Pancreas (tissue), 10 donors: ENCODE data around the gene PPIP5K2. TPM values are rescaled to one million over a fixed set of nuclear protein-coding genes. Genes with fewer than 3 reads are reported as not detected.

Source experiments
- ATAC-seq, 4 donors: fragments of 200-7000 bp; cut with Tn5 transposase; one replicate each; pipeline versions ENCODE4 v1.8.0 to v1.9.1; 2020; ENCODE audit warnings: mild to moderate bottlenecking in 4 of 4, moderate library complexity in 4 of 4
- DNase-seq, 6 donors: peaks; one replicate each; pipeline ENCODE4 v3.0.0-alpha.2; 2020
- FAIRE-seq: peaks from 2 replicates; lab custom pipeline; 2012; peaks lifted over from hg19 to GRCh38; lab: Jason Lieb, UNC
- H3K27ac ChIP-seq, 4 donors: fragments of 200-600 bp; sonication (generic); 1 replicate in 3 of 4; 2 replicates in 1 of 4; pipeline versions ENCODE4 v1.5.0 to v1.8.0; 2020
- H3K27me3 ChIP-seq, 4 donors: fragments of 200-600 bp; one replicate each; pipeline ENCODE4 v1.8.0; 2021
- H3K36me3 ChIP-seq, 3 donors: fragments of 200-600 bp; sonication (generic) in 1 of 3; one replicate each; pipeline versions ENCODE4 v1.5.0 to v1.8.0; 2020 to 2021
- H3K4me1 ChIP-seq, 3 donors: fragments of 200-600 bp; one replicate each; pipeline ENCODE4 v1.8.0; 2021
- H3K4me3 ChIP-seq, 4 donors: fragments of 200-600 bp; sonication (generic) in 2 of 4; one replicate each; pipeline versions ENCODE4 v1.5.0 to v1.8.0; 2020 to 2021
- H3K9me3 ChIP-seq, 4 donors: fragments of 200-600 bp; one replicate each; pipeline ENCODE4 v1.8.0; 2021
- WGBS, 2 donors: extraction: QIAGEN DNeasy Blood & Tissue Kit; methylation state at CpG; one replicate each; pipeline ENCODE4 v1.1.7; 2013; 5-methylcytosine and 5-hydroxymethylcytosine counted together
- intact Hi-C, 3 donors: fragments of 100-400 bp; cut with DNase I; formaldehyde crosslinking; loops; one replicate each; pipeline versions ENCODE4 v1.11.1 to v1.14.2; 2022
- polyA plus RNA-seq, 2 donors: library from polyadenylated mRNA; stranded (reverse); fragments of 200-250 nt; gene quantifications; one replicate each; pipeline ENCODE4 v1.2.3, GENCODE V29; 2013
- total RNA-seq, 6 donors: library from RNA; stranded (reverse); fragmentation: NEBNext Ultra II Directional in 4 of 6; extraction: Animal tissue kit (Norgen Biotek cat#: 25700) in 4 of 6; gene quantifications; one replicate each; pipeline versions ENCODE4 v1.2.1 to v1.2.4, GENCODE V29; 2021 to 2023
- TF ChIP-seq, protein P1 (sequence below), 4 donors: fragments of 200-600 bp; sonication (generic) in 3 of 4; IDR thresholded peaks; one replicate each; pipeline versions ENCODE4 v1.5.0 to v1.8.0; 2021; ENCODE audit warnings: antibody characterized with exemption in 4 of 4
- donor health status: healthy with polysubstance abuse.
- donor health status: DM: no; HTN: no; CAD: no; lungs with moderate emphysema.
- donor health status: DM: no; HTN: no; CAD: no.
- donor health status: control.
- donor health status: control.
- donor health status: Bipolar disorder and iron deficiency.
- donor health status: DM: yes; HTN: yes; CAD: no.
- donor health status: DM: no; HTN: no; CAD: no.
- donor health status: DM: no; HTN: no; CAD: no.
- donor health status: DM: yes; HTN: yes; CAD: no.

The PPIP5K2 gene
- total and polyA plus RNA-seq, 8 donors = 13.5 to 35.2 (median 22.4) TPM

- Histone ChIP-seq H3K36me3 (no peaks in the 10 kb centered on the region), H3K9me3 (no peaks in the 10 kb centered on the region), H3K27me3 (no peaks in the 10 kb centered on the region), H3K4me3 (no peak overlapping the region), H3K27ac (no peak overlapping the region), H3K4me1 (peaks cover 0 to 13% (median 7%) of the 10 kb centered on the region in 3 donors)
- WGBS, 2 donors = 57 to 60% methylated on average over 2 of the region's 2 CpGs
- intact Hi-C loops = no loop called here
- DNase-seq (no peak), FAIRE-seq (no peak), ATAC-seq (no peak)
- TF ChIP-seq, protein P1, sequence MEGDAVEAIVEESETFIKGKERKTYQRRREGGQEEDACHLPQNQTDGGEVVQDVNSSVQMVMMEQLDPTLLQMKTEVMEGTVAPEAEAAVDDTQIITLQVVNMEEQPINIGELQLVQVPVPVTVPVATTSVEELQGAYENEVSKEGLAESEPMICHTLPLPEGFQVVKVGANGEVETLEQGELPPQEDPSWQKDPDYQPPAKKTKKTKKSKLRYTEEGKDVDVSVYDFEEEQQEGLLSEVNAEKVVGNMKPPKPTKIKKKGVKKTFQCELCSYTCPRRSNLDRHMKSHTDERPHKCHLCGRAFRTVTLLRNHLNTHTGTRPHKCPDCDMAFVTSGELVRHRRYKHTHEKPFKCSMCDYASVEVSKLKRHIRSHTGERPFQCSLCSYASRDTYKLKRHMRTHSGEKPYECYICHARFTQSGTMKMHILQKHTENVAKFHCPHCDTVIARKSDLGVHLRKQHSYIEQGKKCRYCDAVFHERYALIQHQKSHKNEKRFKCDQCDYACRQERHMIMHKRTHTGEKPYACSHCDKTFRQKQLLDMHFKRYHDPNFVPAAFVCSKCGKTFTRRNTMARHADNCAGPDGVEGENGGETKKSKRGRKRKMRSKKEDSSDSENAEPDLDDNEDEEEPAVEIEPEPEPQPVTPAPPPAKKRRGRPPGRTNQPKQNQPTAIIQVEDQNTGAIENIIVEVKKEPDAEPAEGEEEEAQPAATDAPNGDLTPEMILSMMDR (IDR thresholded peaks at IDR 0.05) = no peak
Measured at GRCh38 chr5:103098993-103099392, 21.1 kb upstream of the PPIP5K2 start.

- ATAC-seq (no peak), DNase-seq (no peak), FAIRE-seq (no peak)
- no peaks in the 10 kb centered on the region for H3K36me3 ChIP-seq
- no peaks in the 10 kb centered on the region for H3K4me1 ChIP-seq
- H3K27ac ChIP-seq = no peak overlapping the region
- TF ChIP-seq, protein P1 (IDR thresholded peaks at IDR 0.05) = no peak
- 88 to 93% methylated on average over 6 of the region's 6 CpGs for WGBS, 2 donors
- intact Hi-C loops = no loop called here
- H3K4me3 ChIP-seq = no peak overlapping the region
- no peaks in the 10 kb centered on the region for H3K9me3 ChIP-seq
- H3K27me3 ChIP-seq = no peaks in the 10 kb centered on the region
Measured at GRCh38 chr5:103101079-103101750, 18.9 kb upstream of the PPIP5K2 start.

- no peak overlapping the region for H3K4me3 ChIP-seq
- H3K4me1 ChIP-seq = no peaks in the 10 kb centered on the region
- intact Hi-C loops = no loop called here
- TF ChIP-seq, protein P1 (IDR thresholded peaks at IDR 0.05) = no peak
- FAIRE-seq = no peak
- DNase-seq = no peak
- no peaks in the 10 kb centered on the region for H3K27me3 ChIP-seq
- no peak for ATAC-seq
- 11 to 36% methylated on average over 1 of the region's 1 CpG for WGBS, 2 donors
- no peaks in the 10 kb centered on the region for H3K9me3 ChIP-seq
- no peak overlapping the region for H3K27ac ChIP-seq
- no peaks in the 10 kb centered on the region for H3K36me3 ChIP-seq
Measured at GRCh38 chr5:103102234-103102633, 17.9 kb upstream of the PPIP5K2 start.

- intact Hi-C loops = no loop called here
- H3K27me3 ChIP-seq = no peaks in the 10 kb centered on the region
- 48 to 94% methylated on average over 2 of the region's 2 CpGs for WGBS, 2 donors
- no peak for FAIRE-seq
- no peak overlapping the region for H3K4me3 ChIP-seq
- no peaks in the 10 kb centered on the region for H3K9me3 ChIP-seq
- DNase-seq = no peak
- no peak for ATAC-seq
- no peak overlapping the region for H3K27ac ChIP-seq
- H3K36me3 ChIP-seq = no peaks in the 10 kb centered on the region
- H3K4me1 ChIP-seq = no peaks in the 10 kb centered on the region
- TF ChIP-seq, protein P1 (IDR thresholded peaks at IDR 0.05) = no peak
Measured at GRCh38 chr5:103108086-103108485, 12.0 kb upstream of the PPIP5K2 start.

DNA sequence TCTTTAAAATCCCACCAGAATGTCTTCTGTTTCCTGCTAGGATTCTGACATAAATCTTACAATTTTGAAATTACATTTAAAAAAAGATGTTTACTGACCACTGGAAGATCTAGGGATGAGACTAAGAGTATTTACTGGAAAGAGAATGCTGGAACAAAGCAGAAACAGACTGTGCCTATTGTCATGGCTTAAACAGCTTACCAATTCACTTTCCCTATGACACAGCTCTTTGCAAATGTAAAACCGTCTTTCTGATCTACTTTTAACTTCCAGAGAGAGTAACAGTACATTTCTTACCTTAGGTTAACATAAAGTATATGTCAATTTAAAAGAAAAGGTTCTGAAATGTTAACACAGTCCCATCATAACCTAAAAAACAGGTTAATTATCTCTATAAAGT lies 10.8 kb upstream of the PPIP5K2 start:
- FAIRE-seq = no peak

More for the DNA sequence above, 10.8 kb upstream of the PPIP5K2 start:
- TF ChIP-seq, protein P1 (IDR thresholded peaks at IDR 0.05) = no peak
- H3K36me3 ChIP-seq = no peaks in the 10 kb centered on the region
- 88 to 97% methylated on average over 1 of the region's 1 CpG for WGBS, 2 donors
- no peak overlapping the region for H3K4me3 ChIP-seq
- H3K4me1 ChIP-seq = no peaks in the 10 kb centered on the region
- DNase-seq (no peak), ATAC-seq (no peak)
- H3K27me3 ChIP-seq = no peaks in the 10 kb centered on the region
- no peaks in the 10 kb centered on the region for H3K9me3 ChIP-seq
- H3K27ac ChIP-seq = no peak overlapping the region
- intact Hi-C loops = no loop called here
